ENCODE data around the gene CDK7.

GRCh38 chr5:69248019-69248418 lies 13.3 kb downstream of the CDK7 start:
- TF ChIP-seq POLR2A (IDR thresholded peaks at IDR 0.05), result no peak
- TF ChIP-seq CTCF (IDR thresholded peaks at IDR 0.05), result no peak
